Spleen (tissue), 11 donors: ENCODE measurements around the gene FOXK2. TPM values are rescaled to one million over a fixed set of nuclear protein-coding genes. Genes with fewer than 3 reads are reported as not detected.
"Not testable (repeated sequence)": the region's sequence is repeated elsewhere in the genome, so short reads cannot be mapped to it uniquely, and the experiment has no call there.

Experiments used
- DNase-seq: peaks from one replicate; pipeline ENCODE4 v3.0.0-alpha.2; 2020
- H3K27ac ChIP-seq, 8 donors: fragments of 200-600 bp; sonication (generic) in 7 of 8; 1 replicate in 4 of 8; 2 replicates in 4 of 8; pipeline versions ENCODE4 v1.5.0 to v1.8.0; 2016 to 2021; ENCODE audit warnings: inconsistent platforms in 4 of 8, mild to moderate bottlenecking in 4 of 8, moderate library complexity in 1 of 8
- H3K27me3 ChIP-seq, 7 donors: fragments of 200-600 bp; sonication (generic) in 6 of 7; replicated peaks in 1 of 7; 1 replicate in 4 of 7; 2 replicates in 3 of 7; pipeline versions ENCODE4 v1.5.0 to v1.8.0; 2016 to 2021; ENCODE audit warnings: inconsistent platforms in 3 of 7, mild to moderate bottlenecking in 1 of 7
- H3K36me3 ChIP-seq, 6 donors: fragments of 200-600 bp; sonication (generic) in 5 of 6; 1 replicate in 4 of 6; 2 replicates in 2 of 6; pipeline versions ENCODE4 v1.5.0 to v1.8.0; 2016 to 2021; ENCODE audit warnings: inconsistent platforms in 2 of 6
- H3K4me1 ChIP-seq, 6 donors: fragments of 200-600 bp; sonication (generic) in 5 of 6; 1 replicate in 3 of 6; 2 replicates in 3 of 6; pipeline versions ENCODE4 v1.5.0 to v1.8.0; 2016 to 2021; ENCODE audit warnings: inconsistent platforms in 3 of 6
- H3K4me3 ChIP-seq, 8 donors: fragments of 200-600 bp; sonication (generic) in 7 of 8; 1 replicate in 4 of 8; 2 replicates in 4 of 8; pipeline versions ENCODE4 v1.5.0 to v1.8.0; 2016 to 2021; ENCODE audit warnings: inconsistent platforms in 4 of 8, mild to moderate bottlenecking in 4 of 8, moderate library complexity in 2 of 8
- H3K9me3 ChIP-seq, 8 donors: fragments of 200-600 bp; sonication (generic) in 7 of 8; 1 replicate in 4 of 8; 2 replicates in 4 of 8; pipeline versions ENCODE4 v1.5.0 to v1.8.0; 2016 to 2021; ENCODE audit warnings: inconsistent platforms in 4 of 8
- POLR2A ChIP-seq, 3 donors: fragments of 450-650 bp; IDR thresholded peaks; one replicate each; pipeline ENCODE4 v1.5.1; 2017; ENCODE audit warnings: antibody characterized with exemption in 3 of 3, mild to moderate bottlenecking in 1 of 3
- POLR2AphosphoS5 ChIP-seq, 3 donors: sonication (generic); formaldehyde crosslinking; IDR thresholded peaks; one replicate each; pipeline ENCODE4 v1.5.1; 2017; ENCODE audit warnings: antibody characterized with exemption in 3 of 3
- WGBS, 5 donors: extraction: QIAGEN DNeasy Blood & Tissue Kit in 3 of 5; methylation state at CpG; one replicate each; pipeline versions ENCODE4 v1.1.5 to v1.1.7; 2013 to 2018; 5-methylcytosine and 5-hydroxymethylcytosine counted together
- intact Hi-C: fragments of 100-400 bp; cut with DNase I; formaldehyde crosslinking; loops from one replicate; pipeline ENCODE4 v1.15.0; 2023; ENCODE audit warnings: low total_unique reads
- polyA plus RNA-seq, 3 donors: library from polyadenylated mRNA; stranded (reverse); fragments of 200-250 nt; gene quantifications; one replicate each; pipeline ENCODE4 v1.2.1, GENCODE V29; 2013
- total RNA-seq, 7 donors: library from RNA; depleted of rRNA in 3 of 7; stranded (reverse); fragments of >200 nt in 3 of 7; fragmentation: NEBNext Ultra II Directional in 4 of 7; extraction: Animal tissue kit (Norgen Biotek cat#: 25700) in 4 of 7; gene quantifications; one replicate each; pipeline versions ENCODE4 v1.1.0 to v1.2.1, GENCODE V29; 2016 to 2021
- TF ChIP-seq, protein P1 (sequence below), 11 experiments: fragments of 200-600 bp in 7 of 11; fragments of 450-650 bp in 4 of 11; sonication (generic) in 4 of 11; IDR thresholded peaks in 8 of 11; conservative IDR thresholded peaks in 3 of 11; 1 replicate in 7 of 11; 2 replicates in 4 of 11; pipeline versions ENCODE4 v1.4.0 to v1.8.0; 2016 to 2021; ENCODE audit warnings: antibody characterized with exemption in 11 of 11, inconsistent platforms in 4 of 11, mild to moderate bottlenecking in 1 of 11
- donor health status: healthy with polysubstance abuse.
- donor health status: DM: no; HTN: no; CAD: no; lungs with moderate emphysema.
- donor health status: DM: no; HTN: no; CAD: no.
- donor health status: Bipolar disorder and iron deficiency.
- donor health status: healthy.
- donor health status: DM: no; HTN: no; CAD: no.
- donor health status: DM: yes; HTN: yes; CAD: no.

FOXK2 gene
- total and polyA plus RNA-seq, 10 donors, result 10.4 to 55.1 (median 45.2) TPM

DNA sequence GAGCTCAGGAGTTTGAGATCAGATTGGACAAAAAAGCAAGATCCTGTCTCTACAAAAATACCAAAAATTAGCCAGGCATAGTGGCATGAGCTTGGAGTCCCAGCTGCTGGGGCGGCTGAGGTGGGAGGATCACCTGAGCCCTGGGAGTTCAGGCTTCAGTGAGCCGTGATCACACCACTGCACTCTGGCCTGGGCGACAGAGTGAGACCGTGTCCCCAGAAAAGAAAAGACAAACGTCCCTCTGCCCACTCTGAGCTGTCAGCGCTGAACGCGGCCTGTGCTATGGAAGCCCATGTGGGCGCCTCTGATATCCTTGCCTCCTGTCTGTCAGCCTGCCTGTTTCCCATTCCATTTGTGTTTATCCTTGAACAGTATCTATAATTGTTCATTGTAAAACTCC, 50.7 kb downstream of the FOXK2 start:
- no peak for DNase-seq
- intact Hi-C loops, result no loop called here
- peaks cover 0 to 11% (median 0%) of the 10 kb centered on the region in 6 donors for H3K4me1 ChIP-seq
- no peak overlapping the region for H3K27ac ChIP-seq
- H3K27me3 ChIP-seq, result no peaks in the 10 kb centered on the region
- 73 to 93% (median 86%) methylated on average over 9 of the region's 9 CpGs for WGBS, 5 donors
- peaks cover 7 to 100% (median 74%) of the 10 kb centered on the region in 6 donors for H3K36me3 ChIP-seq
- no peak overlapping the region for H3K4me3 ChIP-seq
- no peaks in the 10 kb centered on the region for H3K9me3 ChIP-seq
- TF ChIP-seq POLR2AphosphoS5 (IDR thresholded peaks at IDR 0.05) (no peak), POLR2A (IDR thresholded peaks at IDR 0.05) (no peak)
- TF ChIP-seq, protein P1, sequence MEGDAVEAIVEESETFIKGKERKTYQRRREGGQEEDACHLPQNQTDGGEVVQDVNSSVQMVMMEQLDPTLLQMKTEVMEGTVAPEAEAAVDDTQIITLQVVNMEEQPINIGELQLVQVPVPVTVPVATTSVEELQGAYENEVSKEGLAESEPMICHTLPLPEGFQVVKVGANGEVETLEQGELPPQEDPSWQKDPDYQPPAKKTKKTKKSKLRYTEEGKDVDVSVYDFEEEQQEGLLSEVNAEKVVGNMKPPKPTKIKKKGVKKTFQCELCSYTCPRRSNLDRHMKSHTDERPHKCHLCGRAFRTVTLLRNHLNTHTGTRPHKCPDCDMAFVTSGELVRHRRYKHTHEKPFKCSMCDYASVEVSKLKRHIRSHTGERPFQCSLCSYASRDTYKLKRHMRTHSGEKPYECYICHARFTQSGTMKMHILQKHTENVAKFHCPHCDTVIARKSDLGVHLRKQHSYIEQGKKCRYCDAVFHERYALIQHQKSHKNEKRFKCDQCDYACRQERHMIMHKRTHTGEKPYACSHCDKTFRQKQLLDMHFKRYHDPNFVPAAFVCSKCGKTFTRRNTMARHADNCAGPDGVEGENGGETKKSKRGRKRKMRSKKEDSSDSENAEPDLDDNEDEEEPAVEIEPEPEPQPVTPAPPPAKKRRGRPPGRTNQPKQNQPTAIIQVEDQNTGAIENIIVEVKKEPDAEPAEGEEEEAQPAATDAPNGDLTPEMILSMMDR (IDR thresholded peaks at IDR 0.05 in 8 of 11, conservative IDR thresholded peaks at IDR 0.05 in 3 of 11), result no peak

DNA sequence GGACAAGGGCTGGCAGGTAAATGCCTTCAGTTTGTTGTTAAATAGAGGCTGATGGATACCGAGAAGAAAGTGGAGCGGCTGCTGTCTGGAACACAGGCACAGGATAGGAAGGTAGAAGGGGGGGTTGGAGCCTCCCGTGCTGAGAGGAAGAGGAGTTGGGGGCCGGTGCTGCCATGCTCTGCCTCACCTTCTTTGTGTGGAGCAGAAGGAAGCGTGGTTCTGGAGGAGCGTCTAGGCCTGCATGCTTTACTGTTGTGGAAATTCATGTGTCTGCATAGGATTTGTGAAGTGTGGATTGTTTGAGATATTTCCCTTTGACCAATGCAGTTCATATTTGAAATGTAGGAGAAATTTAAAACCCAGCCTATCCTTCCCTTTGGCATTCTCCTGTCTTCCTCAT, 52.3 kb downstream of the FOXK2 start:
- TF ChIP-seq POLR2A (IDR thresholded peaks at IDR 0.05) (no peak), POLR2AphosphoS5 (IDR thresholded peaks at IDR 0.05) (no peak)
- TF ChIP-seq, protein P1 (IDR thresholded peaks at IDR 0.05 in 8 of 11, conservative IDR thresholded peaks at IDR 0.05 in 3 of 11), result no peak
- no peaks in the 10 kb centered on the region for H3K27me3 ChIP-seq
- H3K36me3 ChIP-seq, result peaks cover 7 to 99% (median 77%) of the 10 kb centered on the region in 6 donors
- H3K4me3 ChIP-seq, result no peak overlapping the region
- no peaks in the 10 kb centered on the region for H3K9me3 ChIP-seq
- DNase-seq, result no peak
- H3K27ac ChIP-seq, result no peak overlapping the region
- intact Hi-C loops, result no loop called here
- 92 to 95% (median 94%) methylated on average over 6 of the region's 6 CpGs for WGBS, 5 donors
- no peaks in the 10 kb centered on the region for H3K4me1 ChIP-seq

DNA sequence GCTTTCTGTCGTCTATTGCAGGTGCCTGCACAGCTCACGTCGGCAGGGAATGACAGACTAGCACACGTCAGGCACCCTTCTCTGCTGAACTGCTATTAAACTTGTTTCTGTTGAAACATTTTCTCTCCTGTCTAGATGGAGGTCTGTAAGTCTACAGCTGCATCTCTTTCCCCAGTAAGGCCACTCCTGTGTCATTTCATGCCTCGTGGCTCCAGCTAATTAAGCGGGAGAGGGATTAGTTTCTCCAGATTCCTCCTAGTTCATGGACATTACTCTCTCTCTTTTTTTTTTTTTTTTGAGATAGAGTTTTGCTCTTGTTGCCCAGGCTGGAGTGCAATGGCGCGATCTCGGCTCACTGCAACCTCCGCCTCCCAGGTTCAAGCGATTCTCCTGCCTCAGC, 54.5 kb downstream of the FOXK2 start:
- intact Hi-C loops, result no loop called here
- WGBS, 5 donors, result 85 to 96% (median 92%) methylated on average over 10 to 11 of the region's 11 CpGs
- no peaks in the 10 kb centered on the region for H3K4me1 ChIP-seq
- no peak overlapping the region for H3K4me3 ChIP-seq
- peaks cover 7 to 99% (median 66%) of the 10 kb centered on the region in 6 donors for H3K36me3 ChIP-seq
- no peaks in the 10 kb centered on the region for H3K27me3 ChIP-seq
- H3K27ac ChIP-seq, result no peak overlapping the region
- TF ChIP-seq, protein P1 (IDR thresholded peaks at IDR 0.05 in 8 of 11, conservative IDR thresholded peaks at IDR 0.05 in 3 of 11), result no peak
- no peak for TF ChIP-seq POLR2A (IDR thresholded peaks at IDR 0.05)
- no peak for TF ChIP-seq POLR2AphosphoS5 (IDR thresholded peaks at IDR 0.05)
- DNase-seq, result no peak
- H3K9me3 ChIP-seq, result no peaks in the 10 kb centered on the region

DNA sequence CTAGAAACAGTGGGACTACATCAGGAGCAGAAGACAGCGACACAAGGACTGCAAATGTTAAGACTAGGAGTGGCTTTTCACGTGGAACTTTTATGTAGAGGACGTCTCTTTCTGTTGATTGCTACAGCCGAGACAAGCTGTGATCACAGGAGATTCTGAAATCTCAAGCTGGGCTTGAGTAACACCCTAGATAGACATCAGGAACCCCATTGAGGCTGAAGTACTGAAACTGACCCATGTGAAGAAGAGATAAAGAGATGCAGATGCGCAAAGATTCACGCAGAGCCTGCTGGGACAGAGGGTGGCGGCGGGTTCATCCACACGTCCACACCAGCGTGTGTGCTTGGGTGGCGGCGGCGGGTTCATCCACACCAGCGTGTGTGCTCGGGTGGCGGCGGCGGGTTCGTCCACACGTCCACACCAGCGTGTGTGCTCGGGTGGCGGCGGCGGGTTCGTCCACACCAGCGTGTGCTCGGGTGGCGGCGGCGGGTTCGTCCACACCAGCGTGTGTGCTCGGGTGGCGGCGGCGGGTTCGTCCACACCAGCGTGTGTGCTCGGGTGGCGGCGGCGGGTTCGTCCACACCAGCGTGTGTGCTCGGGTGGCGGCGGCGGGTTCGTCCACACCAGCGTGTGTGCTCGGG, 56.2 kb downstream of the FOXK2 start:
- H3K27me3 ChIP-seq, DNase-seq, H3K4me1 ChIP-seq, H3K9me3 ChIP-seq, H3K4me3 ChIP-seq, H3K27ac ChIP-seq, intact Hi-C loops: not testable (repeated sequence)
- WGBS, 5 donors, result 90 to 98% (median 94%) methylated on average over 14 to 38 of the region's 52 CpGs
- H3K36me3 ChIP-seq, result peaks cover 7 to 85% (median 55%) of the 10 kb centered on the region in 6 donors
